ENCODE results near the gene ZNF280C. TPM values are rescaled to one million over a fixed set of nuclear protein-coding genes. Genes with fewer than 3 reads are reported as not detected.

ZNF280C gene
- total RNA-seq, 1 experiment from 2014 or later, result 12.9 TPM

GRCh38 chrX:130287071-130287770 lies 18.5 kb upstream of the ZNF280C start:
- no TSS peak for BruUV-seq (replicated peaks)
- CTCF ChIA-PET, result no interaction called here
- DNase-seq (ENCODE audit: low read depth, low spot score), result no peak
- intact Hi-C loops (cut with micrococcal nuclease; ENCODE audit: unreplicated experiment) (no loop called here), in situ Hi-C loops (cut with HindIII; ENCODE audit: low pct_unique_long_range_greater_than_20kb, low sequenced_read_pairs) (no loop called here)
- POLR2A ChIA-PET, result no interaction called here
- H3K4me3 ChIP-seq (ENCODE audit: low read depth in 2 of 2, low read length in 2 of 2), result no peak overlapping the region
- ATAC-seq, result no peak
- H3K36me3 ChIP-seq (ENCODE audit: control insufficient read depth, insufficient read depth, low read length), result no peaks in the 10 kb centered on the region
- no peak overlapping the region for H3K27ac ChIP-seq (ENCODE audit: low read length)
- no peak for TF ChIP-seq REST (IDR thresholded peaks at IDR 0.05; ENCODE audit: insufficient read depth in 1 of 2, low read depth in 2 of 2, low read length in 1 of 2)
- TF ChIP-seq POLR2AphosphoS5 (IDR thresholded peaks at IDR 0.05; ENCODE audit: low read depth, low read length), result no peak
- TF ChIP-seq SIN3A (IDR thresholded peaks at IDR 0.05; ENCODE audit: borderline replicate concordance, insufficient read depth, low read depth, low read length), result no peak
- no peak for TF ChIP-seq CTCF (IDR thresholded peaks at IDR 0.05)
- TF ChIP-seq TCF7L2 (IDR thresholded peaks at IDR 0.05; ENCODE audit: low read depth, low read length), result no peak
- no peaks in the 10 kb centered on the region for H3K9me3 ChIP-seq (ENCODE audit: control insufficient read depth, insufficient read depth, low read depth, low read length)
- no peaks in the 10 kb centered on the region for H3K27me3 ChIP-seq (ENCODE audit: control insufficient read depth, insufficient read depth, low read length)
- no peaks in the 10 kb centered on the region; the same call in 1 of the 2 replicates for H3K4me1 ChIP-seq (ENCODE audit: control insufficient read depth, insufficient read depth, low read length)

GRCh38 chrX:130285710-130286109 lies 17.0 kb upstream of the ZNF280C start:
- ATAC-seq, result no peak
- CTCF ChIA-PET, result no interaction called here
- intact Hi-C loops (cut with micrococcal nuclease; ENCODE audit: unreplicated experiment), result no loop called here

More at GRCh38 chrX:130285710-130286109, 17.0 kb upstream of the ZNF280C start:
- in situ Hi-C loops (cut with HindIII; ENCODE audit: low pct_unique_long_range_greater_than_20kb, low sequenced_read_pairs), result no loop called here
- no peaks in the 10 kb centered on the region for H3K27me3 ChIP-seq (ENCODE audit: control insufficient read depth, insufficient read depth, low read length)
- H3K4me3 ChIP-seq (ENCODE audit: low read depth in 2 of 2, low read length in 2 of 2), result no peak overlapping the region
- TF ChIP-seq SIN3A (IDR thresholded peaks at IDR 0.05; ENCODE audit: borderline replicate concordance, insufficient read depth, low read depth, low read length) (no peak), TCF7L2 (IDR thresholded peaks at IDR 0.05; ENCODE audit: low read depth, low read length) (no peak), CTCF (IDR thresholded peaks at IDR 0.05) (no peak), REST (IDR thresholded peaks at IDR 0.05; ENCODE audit: insufficient read depth in 1 of 2, low read depth in 2 of 2, low read length in 1 of 2) (no peak), POLR2AphosphoS5 (IDR thresholded peaks at IDR 0.05; ENCODE audit: low read depth, low read length) (no peak)
- no TSS peak for BruUV-seq (replicated peaks)
- no peak for DNase-seq (ENCODE audit: low read depth, low spot score)
- POLR2A ChIA-PET, result no interaction called here
- H3K4me1 ChIP-seq (ENCODE audit: control insufficient read depth, insufficient read depth, low read length), result no peaks in the 10 kb centered on the region; the same call in 1 of the 2 replicates
- H3K9me3 ChIP-seq (ENCODE audit: control insufficient read depth, insufficient read depth, low read depth, low read length), result no peaks in the 10 kb centered on the region
- H3K36me3 ChIP-seq (ENCODE audit: control insufficient read depth, insufficient read depth, low read length), result no peaks in the 10 kb centered on the region
- no peak overlapping the region for H3K27ac ChIP-seq (ENCODE audit: low read length)

Measured in Panc1 (cell line).